Hepatocyte (in vitro differentiated cells): ENCODE measurements around the gene LASP1NB.

Source experiments
- DNase-seq: peaks from one replicate; pipeline ENCODE4 v3.0.0-alpha.2; 2016; ENCODE audit warnings: low spot score
- H2AFZ ChIP-seq: fragments of 200-600 bp; sonication (generic); 2 replicates; pipeline ENCODE4 v1.6.0; 2016; ENCODE audit warnings: antibody characterized with exemption, mild to moderate bottlenecking
- H3K27ac ChIP-seq: fragments of 200-600 bp; sonication (generic); 2 replicates; pipeline ENCODE4 v1.5.1; 2016; ENCODE audit warnings: mild to moderate bottlenecking
- H3K27me3 ChIP-seq: fragments of 200-600 bp; sonication (generic); 2 replicates; pipeline ENCODE4 v1.6.1; 2016
- H3K36me3 ChIP-seq: fragments of 200-600 bp; sonication (generic); replicated peaks from 2 replicates; pipeline ENCODE4 v1.5.1; 2016; ENCODE audit warnings: low read depth; ENCODE audit not compliant: insufficient read depth
- H3K4me1 ChIP-seq: fragments of 200-600 bp; sonication (generic); 2 replicates; pipeline ENCODE4 v1.5.1; 2016; ENCODE audit warnings: mild to moderate bottlenecking, moderate library complexity; ENCODE audit not compliant: insufficient read depth
- H3K4me2 ChIP-seq: fragments of 200-600 bp; sonication (generic); 2 replicates; pipeline ENCODE4 v1.6.0; 2016
- H3K4me3 ChIP-seq: fragments of 200-600 bp; sonication (generic); 2 replicates; pipeline ENCODE4 v1.5.1; 2016; ENCODE audit warnings: mild to moderate bottlenecking
- H3K79me2 ChIP-seq: fragments of 200-600 bp; sonication (generic); 2 replicates; pipeline ENCODE4 v1.6.0; 2017; ENCODE audit warnings: mild to moderate bottlenecking
- H3K9me2 ChIP-seq: fragments of 200-600 bp; sonication (generic); replicated peaks from 2 replicates; pipeline ENCODE4 v1.6.0; 2017; ENCODE audit warnings: mild to moderate bottlenecking; ENCODE audit not compliant: insufficient read depth
- H3K9me3 ChIP-seq: fragments of 200-600 bp; sonication (generic); 2 replicates; pipeline ENCODE4 v1.5.1; 2016; ENCODE audit warnings: low read depth, mild to moderate bottlenecking
- H4K20me1 ChIP-seq: fragments of 200-600 bp; sonication (generic); 2 replicates; pipeline ENCODE4 v1.6.0; 2016; ENCODE audit warnings: mild to moderate bottlenecking; ENCODE audit not compliant: insufficient read depth, poor library complexity, severe bottlenecking
- CTCF ChIP-seq: fragments of 200-600 bp; sonication (generic); IDR thresholded peaks from 2 replicates; pipeline ENCODE4 v1.5.1; 2016; ENCODE audit warnings: antibody characterized with exemption, mild to moderate bottlenecking; ENCODE audit not compliant: poor library complexity
- EZH2 ChIP-seq: fragments of 200-600 bp; sonication (generic); IDR thresholded peaks from 2 replicates; pipeline ENCODE4 v1.6.1; 2016; ENCODE audit warnings: antibody characterized with exemption, mild to moderate bottlenecking, borderline replicate concordance
- EZH2phosphoT487 ChIP-seq: fragments of 200-600 bp; sonication (generic); IDR thresholded peaks from one replicate; pipeline ENCODE4 v1.6.1; 2018; ENCODE audit warnings: antibody characterized with exemption, mild to moderate bottlenecking, low read depth, moderate library complexity; ENCODE audit not compliant: unreplicated experiment, severe bottlenecking
- WGBS: methylation state at CpG from one replicate; pipeline ENCODE4 v1.1.6; 2016; ENCODE audit warnings: low lambda C conversion rate; ENCODE audit errors: missing lambda C conversion rate; 5-methylcytosine and 5-hydroxymethylcytosine counted together

LASP1NB gene

GRCh38 chr17:38888842-38889241 lies 36.6 kb upstream of the LASP1NB start:
- Histone ChIP-seq H4K20me1 (peaks cover 90% of the 10 kb centered on the region), H3K9me2 (no peaks in the 10 kb centered on the region), H3K9me3 (no peaks in the 10 kb centered on the region), H2AFZ (no peak overlapping the region), H3K79me2 (peaks cover 83% of the 10 kb centered on the region), H3K4me1 (peaks cover 29% of the 10 kb centered on the region), H3K27me3 (no peaks in the 10 kb centered on the region), H3K4me3 (no peak overlapping the region), H3K27ac (no peak overlapping the region), H3K36me3 (no peaks in the 10 kb centered on the region), H3K4me2 (no peak overlapping the region)
- no peak for TF ChIP-seq EZH2phosphoT487
- TF ChIP-seq CTCF, result no peak
- no peak for TF ChIP-seq EZH2
- DNase-seq, result no peak
- 96% methylated on average over 9 of the region's 9 CpGs for WGBS

DNA sequence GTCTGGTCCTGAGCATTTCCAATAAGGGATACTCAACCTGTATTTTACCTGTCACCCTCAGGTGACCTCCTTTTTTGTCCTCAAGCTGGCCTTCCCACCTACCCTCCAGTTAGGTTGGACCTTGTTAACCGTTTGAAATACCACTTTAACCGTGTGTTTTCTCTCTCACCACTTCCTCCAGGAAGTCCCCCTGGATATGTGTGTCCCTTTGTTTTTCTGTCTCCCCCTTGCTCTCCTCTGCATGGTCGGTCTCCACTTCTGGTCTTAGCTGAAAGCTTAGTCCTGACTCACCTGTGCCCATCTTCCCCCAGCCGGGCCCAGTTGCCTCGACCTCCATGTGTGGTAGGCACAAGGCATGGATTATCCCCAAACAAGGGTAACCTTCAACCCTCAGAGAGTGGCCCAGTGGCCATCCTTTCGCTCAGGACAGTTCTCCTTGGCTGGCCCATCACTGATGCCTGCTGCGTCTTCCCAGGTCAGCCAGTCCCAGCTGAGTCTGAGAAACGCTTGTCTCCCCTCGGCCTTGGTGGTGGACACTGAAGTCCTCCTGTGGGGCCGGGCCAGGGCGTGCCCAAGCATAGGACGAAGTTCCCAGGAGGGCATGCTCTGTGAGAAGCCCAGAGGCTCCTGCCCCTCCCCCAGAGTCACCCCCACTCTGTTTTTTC lies 35.5 kb upstream of the LASP1NB start:
- no peak overlapping the region for H3K27ac ChIP-seq

GRCh38 chr17:38890410-38890746 lies 35.0 kb upstream of the LASP1NB start:
- no peak overlapping the region for H3K4me2 ChIP-seq
- TF ChIP-seq EZH2 (no peak), EZH2phosphoT487 (no peak), CTCF (no peak)
- 92% methylated on average over 8 of the region's 8 CpGs for whole genome bisulfite sequencing
- no peaks in the 10 kb centered on the region for H3K9me2 ChIP-seq
- H4K20me1 ChIP-seq, result peaks cover 86% of the 10 kb centered on the region
- H3K36me3 ChIP-seq, result no peaks in the 10 kb centered on the region
- H3K9me3 ChIP-seq, result no peaks in the 10 kb centered on the region
- H2AFZ ChIP-seq, result no peak overlapping the region
- H3K27me3 ChIP-seq, result no peaks in the 10 kb centered on the region
- DNase-seq, result no peak
- H3K79me2 ChIP-seq, result peaks cover 81% of the 10 kb centered on the region
- no peak overlapping the region for H3K27ac ChIP-seq
- no peak overlapping the region for H3K4me3 ChIP-seq
- peaks cover 21% of the 10 kb centered on the region for H3K4me1 ChIP-seq

More for the DNA sequence above, 35.5 kb upstream of the LASP1NB start:
- H4K20me1 ChIP-seq, result peaks cover 90% of the 10 kb centered on the region
- 92% methylated on average over 12 of the region's 12 CpGs for WGBS
- no peak for DNase-seq
- no peaks in the 10 kb centered on the region for H3K36me3 ChIP-seq
- no peak for TF ChIP-seq CTCF
- TF ChIP-seq EZH2phosphoT487, result no peak
- no peak for TF ChIP-seq EZH2
- no peak overlapping the region for H3K4me2 ChIP-seq
- H3K4me3 ChIP-seq, result no peak overlapping the region
- no peaks in the 10 kb centered on the region for H3K9me3 ChIP-seq
- H3K27me3 ChIP-seq, result no peaks in the 10 kb centered on the region
- H2AFZ ChIP-seq, result no peak overlapping the region
- H3K4me1 ChIP-seq, result peaks cover 22% of the 10 kb centered on the region
- peaks cover 81% of the 10 kb centered on the region for H3K79me2 ChIP-seq
- H3K9me2 ChIP-seq, result no peaks in the 10 kb centered on the region

DNA sequence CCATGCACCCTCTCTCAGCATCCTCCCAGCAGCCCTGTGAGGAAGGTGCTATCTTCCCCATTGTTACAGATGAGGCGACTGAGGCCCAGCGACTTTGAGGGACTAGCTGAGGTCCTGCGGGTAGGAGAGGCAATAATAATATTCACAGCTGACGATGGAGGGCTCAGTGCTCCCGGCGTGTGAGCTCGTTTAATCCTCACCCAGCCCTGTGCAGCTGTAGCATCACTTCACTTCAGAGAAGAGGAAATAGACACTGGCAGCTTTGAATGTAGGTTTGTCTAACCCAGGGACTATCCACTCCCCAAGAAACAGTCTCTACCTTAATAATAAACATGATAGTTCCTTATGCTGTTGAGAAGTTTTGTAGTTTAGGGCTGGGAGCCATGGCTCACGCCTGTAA lies 34.0 kb upstream of the LASP1NB start:
- Histone ChIP-seq H3K27me3 (no peaks in the 10 kb centered on the region), H2AFZ (no peak overlapping the region), H4K20me1 (peaks cover 79% of the 10 kb centered on the region), H3K4me3 (no peak overlapping the region), H3K4me2 (no peak overlapping the region), H3K9me2 (no peaks in the 10 kb centered on the region), H3K27ac (no peak overlapping the region), H3K4me1 (peaks cover 14% of the 10 kb centered on the region), H3K9me3 (no peaks in the 10 kb centered on the region), H3K36me3 (no peaks in the 10 kb centered on the region), H3K79me2 (peaks cover 81% of the 10 kb centered on the region)
- WGBS, result 93% methylated on average over 8 of the region's 8 CpGs
- no peak for TF ChIP-seq EZH2
- TF ChIP-seq EZH2phosphoT487, result no peak
- TF ChIP-seq CTCF, result no peak
- no peak for DNase-seq
